Measurements from ENCODE around the gene CLCN3.

- no peak for TF ChIP-seq CTCF (IDR thresholded peaks at IDR 0.05)
- TF ChIP-seq EZH2 (IDR thresholded peaks at IDR 0.05): no peak
- no peak for TF ChIP-seq EZH2phosphoT487 (IDR thresholded peaks at IDR 0.05)
These were observed 3.1 kb upstream of the CLCN3 start for GRCh38 chr4:169617306-169617705.
